Neural progenitor cell (in vitro differentiated cells): Measurements from ENCODE around the gene RARG.

Experiments
- EZH2phosphoT487 ChIP-seq: fragments of 200-600 bp; sonication (generic); IDR thresholded peaks from 2 replicates; pipeline ENCODE4 v1.6.1; 2017; ENCODE audit warnings: antibody characterized with exemption
- TF ChIP-seq, protein P1 (sequence below): fragments of 200-600 bp; sonication (generic); IDR thresholded peaks from 2 replicates; pipeline ENCODE4 v1.5.1; 2017; ENCODE audit warnings: antibody characterized with exemption, mild to moderate bottlenecking

GRCh38 chr12:53265783-53266182 is 33.8 kb upstream of the RARG start:
- TF ChIP-seq, protein P1, sequence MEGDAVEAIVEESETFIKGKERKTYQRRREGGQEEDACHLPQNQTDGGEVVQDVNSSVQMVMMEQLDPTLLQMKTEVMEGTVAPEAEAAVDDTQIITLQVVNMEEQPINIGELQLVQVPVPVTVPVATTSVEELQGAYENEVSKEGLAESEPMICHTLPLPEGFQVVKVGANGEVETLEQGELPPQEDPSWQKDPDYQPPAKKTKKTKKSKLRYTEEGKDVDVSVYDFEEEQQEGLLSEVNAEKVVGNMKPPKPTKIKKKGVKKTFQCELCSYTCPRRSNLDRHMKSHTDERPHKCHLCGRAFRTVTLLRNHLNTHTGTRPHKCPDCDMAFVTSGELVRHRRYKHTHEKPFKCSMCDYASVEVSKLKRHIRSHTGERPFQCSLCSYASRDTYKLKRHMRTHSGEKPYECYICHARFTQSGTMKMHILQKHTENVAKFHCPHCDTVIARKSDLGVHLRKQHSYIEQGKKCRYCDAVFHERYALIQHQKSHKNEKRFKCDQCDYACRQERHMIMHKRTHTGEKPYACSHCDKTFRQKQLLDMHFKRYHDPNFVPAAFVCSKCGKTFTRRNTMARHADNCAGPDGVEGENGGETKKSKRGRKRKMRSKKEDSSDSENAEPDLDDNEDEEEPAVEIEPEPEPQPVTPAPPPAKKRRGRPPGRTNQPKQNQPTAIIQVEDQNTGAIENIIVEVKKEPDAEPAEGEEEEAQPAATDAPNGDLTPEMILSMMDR, result no peak
- TF ChIP-seq EZH2phosphoT487, result no peak
